Measurements from ENCODE around the gene AHCYL2.
"Not testable (repeated sequence)": the region's sequence is repeated elsewhere in the genome, so short reads cannot be mapped to it uniquely, and the experiment has no call there.

The AHCYL2 gene

DNA sequence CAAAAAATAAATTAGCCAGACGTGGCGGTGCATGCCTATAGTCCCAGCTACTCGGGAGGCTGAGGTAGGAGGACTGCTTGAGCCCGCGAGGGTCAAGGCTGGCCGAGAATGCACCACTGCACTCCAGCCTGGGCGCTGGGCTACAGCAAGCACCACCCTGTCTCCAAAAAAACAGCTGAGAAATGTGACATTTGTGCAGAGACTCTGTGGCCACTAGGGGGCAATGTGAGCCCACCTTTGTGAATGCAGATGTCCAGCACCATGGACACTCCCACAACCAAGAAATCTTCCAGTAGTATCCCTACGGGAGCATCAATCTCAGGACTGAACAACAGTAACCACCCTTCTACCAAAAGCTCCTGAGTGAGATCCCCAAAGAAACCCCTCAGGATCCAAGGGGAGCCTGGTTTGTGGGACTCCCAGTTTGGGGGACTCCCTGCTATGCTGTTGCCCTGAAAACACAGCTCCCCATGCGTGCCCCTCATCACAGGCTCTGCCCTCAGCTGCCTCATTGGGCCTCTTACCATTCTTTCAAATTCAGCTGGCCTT lies 6.2 kb upstream of the AHCYL2 start:
- no peak for FAIRE-seq

DNA sequence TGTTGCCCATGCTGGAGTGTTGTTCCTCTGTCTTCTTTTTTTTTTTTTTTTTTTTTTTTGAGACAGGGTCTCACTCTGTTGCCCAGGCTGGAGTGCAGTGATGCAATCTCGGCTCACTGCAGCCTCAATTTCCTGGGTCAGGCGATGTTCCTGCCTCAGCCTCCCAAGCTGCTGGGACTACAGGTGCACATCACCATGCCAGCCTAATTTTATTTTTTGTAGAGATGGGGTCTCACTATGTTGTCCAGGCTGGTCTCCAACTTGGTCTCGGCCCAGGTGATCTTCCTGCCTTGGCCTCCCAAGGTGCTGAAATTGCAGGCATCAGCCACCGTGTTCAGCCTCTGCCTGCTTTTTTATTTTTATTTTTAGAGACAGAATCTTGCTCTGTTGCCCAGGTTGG lies 5.7 kb upstream of the AHCYL2 start:
- not testable (repeated sequence) for DNase-seq (ENCODE audit: insufficient read length, low spot score); FAIRE-seq

More for the DNA sequence above, 6.2 kb upstream of the AHCYL2 start:
- peak; percentile 83 for DNase-seq (ENCODE audit: insufficient read length, low spot score)
- TF ChIP-seq POLR2A (IDR thresholded peaks at IDR 0.05; ENCODE audit: low read depth, low read length): no peak

DNA sequence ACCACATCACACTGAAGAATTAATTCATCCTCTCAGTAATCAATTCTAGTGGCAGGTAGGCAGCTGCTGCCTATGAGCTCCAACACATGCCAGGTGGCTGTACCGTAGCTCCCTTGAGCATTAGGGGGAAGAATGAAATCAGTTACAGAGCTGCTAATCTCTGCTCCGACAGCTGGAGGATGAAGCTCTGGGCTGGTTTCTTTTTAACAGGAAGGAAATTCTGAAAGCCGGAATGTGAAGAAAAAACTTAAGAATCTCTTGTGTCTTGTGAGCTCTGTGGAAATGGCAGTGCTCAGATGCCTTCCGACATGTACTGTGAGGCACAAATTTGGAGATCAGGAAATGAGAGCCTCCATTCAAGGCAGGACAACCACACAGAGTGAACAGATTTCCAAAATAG lies 2.8 kb upstream of the AHCYL2 start:
- DNase-seq (ENCODE audit: insufficient read length, low spot score) (no peak), FAIRE-seq (no peak)
- TF ChIP-seq POLR2A (IDR thresholded peaks at IDR 0.05; ENCODE audit: low read depth, low read length): no peak

DNA sequence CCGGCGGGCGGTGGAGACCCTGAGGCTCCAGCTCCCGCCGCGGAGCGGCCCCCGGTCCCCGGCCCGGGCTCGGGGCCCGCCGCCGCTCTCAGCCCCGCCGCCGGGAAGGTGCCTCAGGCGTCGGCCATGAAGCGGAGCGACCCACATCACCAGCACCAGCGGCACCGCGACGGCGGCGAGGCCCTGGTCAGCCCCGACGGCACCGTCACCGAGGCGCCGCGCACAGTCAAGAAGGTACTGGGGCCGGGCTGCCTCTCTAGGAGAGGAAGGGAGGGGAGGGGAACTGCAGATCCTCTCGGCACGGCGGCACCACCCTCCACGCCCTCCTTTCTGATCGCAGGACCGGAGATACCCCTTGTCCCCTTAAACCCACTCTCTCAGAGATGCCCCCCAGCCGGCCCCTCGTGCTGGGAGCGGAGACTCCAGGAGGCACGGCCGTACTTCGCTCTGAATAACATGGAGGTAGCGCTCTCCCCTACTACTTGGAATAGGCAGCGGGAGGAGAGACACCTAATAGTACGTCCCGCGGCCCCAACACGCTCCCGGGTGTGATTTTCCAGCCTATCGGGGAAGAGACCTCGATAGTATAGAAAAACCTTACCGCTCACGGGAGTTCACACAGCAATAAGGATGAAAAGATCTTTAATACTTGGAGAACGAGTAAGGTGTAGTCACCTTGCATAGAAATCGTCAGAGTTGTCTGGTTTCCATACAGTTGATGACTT lies 538 bp downstream of the AHCYL2 start:
- no peak for FAIRE-seq
- peak; percentile 27; the same call in 1 of the 2 replicates for TF ChIP-seq POLR2A (IDR thresholded peaks at IDR 0.05; ENCODE audit: low read depth, low read length)
- DNase-seq (ENCODE audit: insufficient read length, low spot score): no peak

DNA sequence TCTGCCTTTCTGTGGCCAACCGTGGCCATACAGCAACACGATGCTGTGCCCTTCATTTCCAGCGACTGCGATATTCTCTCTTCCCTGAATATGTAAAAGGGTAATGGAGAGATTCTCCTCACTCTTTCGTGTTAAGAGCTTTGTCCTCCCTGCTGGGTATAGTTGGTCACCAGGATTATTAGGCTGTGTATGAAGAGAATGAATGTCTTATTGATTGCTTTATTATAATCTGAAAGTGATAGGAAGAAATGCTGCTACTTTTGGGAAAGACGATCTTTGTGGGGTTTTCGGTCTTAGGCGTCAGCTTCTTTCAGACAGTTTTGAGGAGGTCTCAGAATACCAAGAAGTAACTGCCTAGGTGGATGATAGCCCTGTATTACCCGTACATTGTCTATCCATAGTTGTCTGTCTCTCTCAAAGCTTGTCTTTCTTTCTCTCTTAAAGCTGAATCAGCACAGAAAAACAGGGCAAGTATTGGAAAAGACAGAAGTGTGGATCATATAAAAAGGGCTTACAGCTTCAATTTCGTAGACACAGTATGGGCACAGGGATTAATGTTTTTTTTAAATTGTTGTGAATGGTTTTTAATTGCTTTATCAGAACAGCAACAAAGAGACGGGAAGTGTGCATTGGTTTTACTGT lies 1.2 kb downstream of the AHCYL2 start:
- DNase-seq (ENCODE audit: insufficient read length, low spot score) (no peak), FAIRE-seq (no peak)
- TF ChIP-seq POLR2A (IDR thresholded peaks at IDR 0.05; ENCODE audit: low read depth, low read length): no peak

DNA sequence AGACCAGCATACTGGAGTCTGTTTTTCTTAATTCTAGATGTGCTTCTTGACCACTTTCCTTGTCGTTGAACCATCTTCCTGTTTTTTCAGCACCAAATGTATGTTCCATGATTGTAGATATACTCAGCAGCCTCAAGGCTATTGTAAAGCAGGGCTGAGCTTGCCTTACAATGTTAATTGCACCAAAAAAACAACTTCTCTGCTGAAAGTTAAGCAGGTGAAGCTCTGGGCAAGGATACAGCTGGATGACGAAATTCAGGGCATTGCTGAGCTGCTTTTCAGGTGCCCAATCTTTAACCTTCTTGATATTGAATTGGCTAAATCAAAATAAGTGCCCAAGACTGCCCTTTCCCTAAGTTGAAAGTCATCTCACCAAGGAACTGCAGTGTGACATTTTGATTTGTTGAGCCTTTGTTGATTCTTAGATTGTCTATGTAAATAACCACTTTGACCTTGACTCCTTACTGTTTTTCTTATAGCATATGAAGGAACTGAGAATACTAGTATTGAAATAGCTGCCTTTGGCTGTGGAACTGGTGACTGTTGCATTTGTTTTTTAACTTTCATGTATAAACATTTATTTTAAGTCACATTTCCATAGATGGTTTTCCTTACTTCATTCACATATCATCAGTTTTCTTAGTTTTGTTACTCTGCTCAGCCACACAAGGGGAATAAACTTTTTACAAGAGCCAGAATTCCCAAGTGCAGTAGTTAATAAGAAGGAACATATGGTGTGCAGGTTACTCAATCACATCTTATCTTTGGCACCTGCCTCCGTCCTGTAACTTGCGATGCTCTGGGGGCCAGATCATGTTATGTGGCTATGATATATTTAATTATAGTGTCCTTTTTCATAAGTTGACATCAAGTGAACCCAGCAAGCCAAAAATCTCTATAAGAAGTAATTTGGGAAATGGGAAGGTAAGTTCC lies 3.1 kb downstream of the AHCYL2 start:
- FAIRE-seq (no peak), DNase-seq (ENCODE audit: insufficient read length, low spot score) (no peak)
- no peak for TF ChIP-seq POLR2A (IDR thresholded peaks at IDR 0.05; ENCODE audit: low read depth, low read length)

DNA sequence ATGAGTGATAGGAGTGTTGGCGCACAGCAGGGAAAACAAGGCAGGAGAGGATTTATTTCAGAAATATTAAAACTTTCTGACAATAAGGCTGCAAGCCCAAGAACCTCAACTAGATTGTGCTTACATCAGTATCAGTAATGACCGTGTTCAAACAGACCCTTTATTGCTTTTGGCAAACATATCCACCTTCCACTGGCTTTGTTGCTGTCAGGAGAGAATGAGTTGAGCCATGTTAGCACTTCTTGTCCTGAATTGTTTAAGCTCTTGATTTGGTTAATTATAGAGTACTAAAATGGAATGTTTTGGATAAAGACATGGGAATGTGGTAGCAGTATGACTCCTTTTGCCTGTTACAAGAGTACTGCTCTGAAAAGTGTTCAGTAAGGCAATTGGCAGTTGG lies 3.8 kb downstream of the AHCYL2 start:
- no peak for FAIRE-seq
- no peak for TF ChIP-seq POLR2A (IDR thresholded peaks at IDR 0.05; ENCODE audit: low read depth, low read length)
- no peak for DNase-seq (ENCODE audit: insufficient read length, low spot score)

DNA sequence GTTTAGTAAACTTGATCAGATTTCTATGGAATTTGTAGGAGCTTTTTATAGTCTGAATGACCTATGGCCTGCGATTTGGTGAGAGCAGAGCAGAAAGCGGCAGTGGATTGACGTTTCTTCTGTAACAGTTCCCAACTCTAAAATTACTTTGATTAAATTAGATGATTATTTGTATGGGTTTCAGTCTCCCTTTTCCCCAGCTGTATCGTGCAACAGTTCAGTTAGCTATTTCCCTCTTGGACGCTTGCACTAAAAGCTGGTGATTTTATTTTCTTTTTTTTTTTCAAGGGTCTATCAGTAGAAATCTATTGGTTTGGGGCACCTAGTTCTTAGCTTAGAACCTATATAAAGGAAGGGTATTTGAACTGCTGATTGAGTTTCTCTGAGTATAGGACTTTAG lies 6.8 kb downstream of the AHCYL2 start:
- no peak for FAIRE-seq

DNA sequence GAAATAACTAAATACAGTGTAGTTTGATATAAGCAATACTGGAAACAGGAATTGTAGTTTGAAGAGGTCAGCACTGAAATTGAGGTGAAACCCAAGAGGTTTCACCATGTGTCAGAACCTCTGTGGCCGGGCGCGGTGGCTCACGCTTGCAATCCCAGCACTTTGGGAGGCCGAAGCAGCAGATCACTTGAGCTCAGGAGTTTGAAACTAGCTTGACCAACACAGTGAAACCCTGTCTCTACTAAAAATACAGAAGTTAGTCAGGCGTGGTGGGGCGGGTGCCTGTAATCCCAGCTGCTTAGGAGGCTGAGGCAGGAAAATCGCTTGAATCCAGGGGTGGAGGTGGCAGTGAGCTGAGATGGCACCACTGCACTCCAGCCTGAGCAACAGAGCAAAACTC lies 13.7 kb downstream of the AHCYL2 start:
- FAIRE-seq: no peak
- no peak for TF ChIP-seq POLR2A (IDR thresholded peaks at IDR 0.05; ENCODE audit: low read depth, low read length)
- DNase-seq (ENCODE audit: insufficient read length, low spot score): no peak

More for the DNA sequence above, 6.8 kb downstream of the AHCYL2 start:
- TF ChIP-seq POLR2A (IDR thresholded peaks at IDR 0.05; ENCODE audit: low read depth, low read length): no peak
- no peak for DNase-seq (ENCODE audit: insufficient read length, low spot score)

DNA sequence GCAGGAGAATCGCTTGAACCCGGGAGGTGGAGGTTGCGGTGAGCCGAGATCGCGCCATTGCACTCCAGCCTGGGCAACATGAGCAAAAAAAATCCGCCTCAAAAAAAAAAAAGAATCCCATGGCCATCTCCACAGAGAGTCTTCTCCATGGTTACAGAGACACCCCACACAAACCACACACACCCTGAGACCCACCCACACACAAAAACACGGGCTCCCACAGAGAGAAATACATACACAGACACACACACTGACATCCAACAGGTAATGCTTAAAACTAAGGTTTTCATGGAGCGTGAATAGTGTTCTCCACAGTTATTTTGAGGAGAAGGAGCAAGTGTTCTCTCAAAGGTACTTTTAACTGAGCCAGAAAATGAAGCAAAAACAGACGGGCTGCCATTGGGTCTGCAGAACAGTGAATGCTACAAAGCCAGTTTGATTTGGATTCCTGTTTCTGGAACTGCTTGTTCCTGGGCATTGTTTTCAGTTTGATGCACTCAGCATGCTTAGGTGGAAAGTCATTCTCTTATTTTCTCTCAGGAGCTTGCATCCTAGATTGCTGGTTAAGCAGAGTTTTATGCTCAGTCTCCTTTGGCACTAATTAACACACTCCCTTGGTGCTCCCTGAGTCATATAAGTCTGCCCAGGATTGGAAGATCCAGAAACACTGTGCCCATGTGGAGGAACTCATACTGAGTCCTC lies 15.4 kb downstream of the AHCYL2 start:
- no peak for FAIRE-seq
- no peak for TF ChIP-seq POLR2A (IDR thresholded peaks at IDR 0.05; ENCODE audit: low read depth, low read length)
- DNase-seq (ENCODE audit: insufficient read length, low spot score): no peak

DNA sequence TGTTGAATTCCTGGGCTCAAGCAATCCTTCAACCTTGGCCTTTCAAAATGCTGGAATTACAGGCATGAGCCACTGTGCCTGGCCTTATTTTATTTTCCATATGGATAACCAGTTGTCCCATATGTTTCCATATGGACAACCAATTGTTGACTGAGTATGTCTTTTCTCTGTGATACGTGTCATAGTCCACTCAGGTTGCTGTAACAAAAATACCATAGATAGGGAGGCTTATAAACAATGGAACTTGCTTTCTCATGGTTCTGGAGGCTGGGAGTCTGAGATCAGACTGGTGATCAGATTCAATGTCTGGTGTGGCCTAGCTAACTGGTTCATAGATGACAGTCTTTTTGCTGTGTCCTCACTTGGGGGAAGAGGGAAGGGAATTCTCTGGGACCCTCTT lies 19.4 kb downstream of the AHCYL2 start:
- DNase-seq (ENCODE audit: insufficient read length, low spot score) (no peak), FAIRE-seq (no peak)
- TF ChIP-seq POLR2A (IDR thresholded peaks at IDR 0.05; ENCODE audit: low read depth, low read length): no peak

DNA sequence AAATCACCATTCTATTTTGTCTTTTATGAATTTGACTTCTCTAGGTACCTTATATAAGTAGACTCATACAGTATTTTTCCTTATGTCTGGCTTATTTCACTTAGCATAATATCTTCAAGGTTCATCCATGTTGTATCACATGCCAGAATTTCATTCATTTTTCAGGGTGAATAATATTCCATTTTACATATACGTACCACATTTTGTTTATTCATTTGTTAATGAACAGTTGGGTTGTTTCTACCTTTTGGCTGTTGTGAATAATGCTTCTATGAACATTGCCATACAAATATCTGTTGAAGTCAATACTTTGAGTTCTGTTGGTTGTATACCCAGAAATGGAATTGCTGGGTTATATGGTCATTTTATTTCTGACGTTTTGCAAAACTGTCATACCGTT lies 20.7 kb downstream of the AHCYL2 start:
- DNase-seq (ENCODE audit: insufficient read length, low spot score): no peak
- FAIRE-seq: no peak
- TF ChIP-seq POLR2A (IDR thresholded peaks at IDR 0.05; ENCODE audit: low read depth, low read length): no peak

DNA sequence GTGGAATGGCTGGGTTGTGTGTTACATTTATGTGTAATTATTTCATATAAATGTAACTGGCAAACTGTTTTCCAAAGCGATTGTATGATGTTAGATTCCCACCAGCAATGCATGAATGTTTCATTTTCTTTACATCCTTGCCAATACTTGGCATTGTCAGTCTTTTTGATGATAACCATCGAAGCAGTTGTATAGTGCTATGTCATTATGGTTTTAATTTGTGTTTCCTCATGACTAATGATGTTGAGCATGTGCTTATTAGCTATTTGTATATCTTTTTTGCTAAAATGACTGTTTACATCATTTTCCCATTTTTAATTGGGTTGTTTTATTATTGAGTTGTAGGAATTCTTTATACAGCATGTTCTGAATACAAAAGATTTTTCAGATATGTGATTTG lies 22.3 kb downstream of the AHCYL2 start:
- no peak for TF ChIP-seq POLR2A (IDR thresholded peaks at IDR 0.05; ENCODE audit: low read depth, low read length)
- no peak for FAIRE-seq

More for the DNA sequence above, 22.3 kb downstream of the AHCYL2 start:
- no peak for DNase-seq (ENCODE audit: insufficient read length, low spot score)

Measured in H54 (cell line).